GM12865 (cell line): ENCODE data around the gene FCRL5.
"Not testable (repeated sequence)": the region's sequence is repeated elsewhere in the genome, so short reads cannot be mapped to it uniquely, and the experiment has no call there.

Experiments used
- DNase-seq: peaks from one replicate; pipeline ENCODE4 v3.0.0; 2010; ENCODE audit warnings: low read depth
- H3K4me3 ChIP-seq: 2 replicates; pipeline ENCODE4 v1.5.1; 2011; ENCODE audit warnings: mild to moderate bottlenecking, low read depth, low read length, control low read depth
- CTCF ChIP-seq: IDR thresholded peaks from 2 replicates; pipeline ENCODE4 v1.5.1; 2011; ENCODE audit warnings: low read length, control low read depth, low read depth, inconsistent platforms; ENCODE audit not compliant: insufficient read depth; ENCODE audit errors: missing control alignments

The FCRL5 gene

GRCh38 chr1:157566484-157567300 is 14.4 kb upstream of the FCRL5 start:
- no peak overlapping the region for H3K4me3 ChIP-seq
- no peak for TF ChIP-seq CTCF

GRCh38 chr1:157562515-157562914 is 10.2 kb upstream of the FCRL5 start:
- DNase-seq = peak; percentile 59
- peak overlapping the region; percentile 7; the same call in 1 of the 2 replicates for H3K4me3 ChIP-seq
- TF ChIP-seq CTCF = no peak

More at GRCh38 chr1:157566484-157567300, 14.4 kb upstream of the FCRL5 start:
- DNase-seq = peak; percentile 48

- DNase-seq = no peak
- no peak for TF ChIP-seq CTCF
Observed at GRCh38 chr1:157558119-157558518, 5.8 kb upstream of the FCRL5 start.

GRCh38 chr1:157548081-157548480 is 4.2 kb downstream of the FCRL5 start:
- DNase-seq, H3K4me3 ChIP-seq: not testable (repeated sequence)

More at GRCh38 chr1:157558119-157558518, 5.8 kb upstream of the FCRL5 start:
- H3K4me3 ChIP-seq = no peak overlapping the region

GRCh38 chr1:157542676-157543075 is 9.6 kb downstream of the FCRL5 start:
- no peak overlapping the region for H3K4me3 ChIP-seq
- no peak for DNase-seq
- TF ChIP-seq CTCF = no peak

- H3K4me3 ChIP-seq = no peak overlapping the region
- no peak for DNase-seq
- no peak for TF ChIP-seq CTCF
Observed at GRCh38 chr1:157540852-157541251, 11.5 kb downstream of the FCRL5 start.

GRCh38 chr1:157540160-157540748 is 12.1 kb downstream of the FCRL5 start:
- H3K4me3 ChIP-seq = no peak overlapping the region
- no peak for DNase-seq
- TF ChIP-seq CTCF = no peak
